Fibroblast of skin of scalp (primary cell): Measurements from ENCODE around the gene HK1.

Experiments
- DNase-seq: peaks from one replicate; pipeline ENCODE4 v3.0.0-alpha.2; 2013

HK1 gene

DNA sequence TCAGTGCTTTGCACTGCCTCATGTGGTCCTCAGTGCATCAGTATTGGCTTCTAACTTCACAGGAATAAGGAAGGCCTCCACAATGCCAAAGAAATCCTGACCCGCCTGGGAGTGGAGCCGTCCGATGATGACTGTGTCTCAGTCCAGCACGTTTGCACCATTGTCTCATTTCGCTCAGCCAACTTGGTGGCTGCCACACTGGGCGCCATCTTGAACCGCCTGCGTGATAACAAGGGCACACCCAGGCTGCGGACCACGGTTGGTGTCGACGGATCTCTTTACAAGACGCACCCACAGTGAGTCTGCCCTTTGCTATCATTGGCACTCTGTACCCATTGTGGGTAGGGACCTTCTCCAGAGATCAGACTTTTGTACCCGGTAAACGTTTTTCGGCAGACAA, 101.5 kb downstream of the HK1 start:
- no peak for DNase-seq

- peak; percentile 93 for DNase-seq
Observed at GRCh38 chr10:69382382-69383117, 104.3 kb downstream of the HK1 start.

GRCh38 chr10:69383558-69383957, 105.3 kb downstream of the HK1 start:
- DNase-seq = peak; percentile 43

- no peak for DNase-seq
Observed at GRCh38 chr10:69384320-69384719, 106.0 kb downstream of the HK1 start.

DNA sequence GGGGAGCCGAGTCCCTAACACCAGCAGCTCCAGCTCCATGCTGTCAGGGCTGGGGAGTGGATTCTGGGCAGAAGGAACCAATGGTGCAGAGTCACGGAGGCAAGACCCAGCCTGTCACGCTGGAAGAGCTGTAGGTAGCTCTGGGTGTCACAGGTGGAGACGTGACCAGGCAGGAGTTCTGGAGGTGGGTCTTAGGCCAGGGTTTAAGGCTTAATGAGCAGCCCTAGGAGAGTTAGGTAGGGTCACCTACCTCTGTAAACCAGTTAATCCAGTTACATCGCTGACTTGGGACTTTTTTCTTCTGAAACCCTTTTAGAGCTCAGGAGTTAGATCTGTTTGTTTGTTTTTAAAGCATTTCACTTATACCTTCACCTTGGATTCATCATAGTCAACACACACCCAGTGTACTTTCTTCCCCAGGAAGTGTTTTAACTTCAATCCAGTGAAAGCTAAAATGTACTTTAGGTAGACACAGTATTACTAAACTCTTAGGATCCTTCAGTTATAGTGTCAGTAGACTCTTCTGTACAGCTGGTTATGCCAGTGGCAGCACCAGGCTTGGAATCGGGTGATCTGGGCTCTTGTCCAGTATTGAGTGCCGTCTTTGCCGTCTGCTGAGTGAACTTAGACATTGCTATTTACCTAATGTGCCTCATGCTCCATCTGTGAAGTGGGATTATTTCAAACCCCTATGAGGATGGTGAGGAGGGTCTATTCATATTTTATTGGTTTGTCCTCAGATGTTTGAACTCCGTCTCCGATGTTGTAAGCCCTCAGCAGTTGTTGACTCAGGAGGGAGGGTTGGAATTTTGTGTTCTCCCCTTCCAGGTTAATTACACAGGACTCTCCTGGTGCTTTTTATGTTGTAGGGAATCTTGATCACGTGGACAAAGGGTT, 107.4 kb downstream of the HK1 start:
- DNase-seq = no peak

- DNase-seq = no peak
Observed at GRCh38 chr10:69387500-69387899, 109.2 kb downstream of the HK1 start.

DNA sequence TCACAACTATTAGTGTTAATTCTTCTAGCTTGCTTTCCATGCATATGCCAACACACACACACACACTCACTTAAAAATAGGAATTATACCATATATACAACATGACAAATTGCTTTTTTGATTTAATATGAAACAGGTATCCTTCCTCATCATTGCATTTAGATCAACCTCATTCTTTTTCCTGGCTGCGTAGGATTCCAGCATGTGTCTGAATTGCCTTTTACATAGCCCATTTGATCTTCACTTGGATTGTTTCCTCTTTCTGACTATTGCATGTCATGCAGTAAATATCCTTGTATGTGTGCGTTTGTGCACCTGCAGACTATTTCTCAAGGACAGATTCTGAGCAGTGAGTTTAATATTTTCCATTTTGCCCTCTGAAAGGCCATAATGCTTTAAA, 110.2 kb downstream of the HK1 start:
- no peak for DNase-seq

GRCh38 chr10:69389827-69390490, 111.7 kb downstream of the HK1 start:
- peak; percentile 70 for DNase-seq

DNA sequence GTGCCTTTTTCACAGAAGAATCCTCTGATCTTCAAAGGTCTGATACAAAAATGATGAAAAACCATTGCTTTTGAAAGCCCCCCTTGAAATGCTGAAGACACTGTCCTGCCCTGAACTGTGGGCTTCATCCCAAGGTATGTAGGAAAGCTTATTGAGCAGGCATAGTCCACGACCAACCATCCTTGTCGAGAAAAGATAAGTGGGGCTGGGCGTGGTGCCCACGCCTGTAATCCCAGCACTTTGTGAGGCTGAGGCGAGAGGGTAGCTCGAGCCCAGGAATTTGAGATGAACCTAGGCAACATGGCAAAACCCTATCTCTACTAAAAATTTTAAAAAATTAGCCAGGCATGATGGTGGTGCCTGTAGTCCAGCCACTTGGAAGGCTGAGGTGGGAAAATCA, 112.9 kb downstream of the HK1 start:
- no peak for DNase-seq

- DNase-seq = peak; percentile 80
Observed at GRCh38 chr10:69392481-69393000, 114.2 kb downstream of the HK1 start.

GRCh38 chr10:69394020-69394419, 115.7 kb downstream of the HK1 start:
- DNase-seq = no peak

GRCh38 chr10:69397972-69398371, 119.7 kb downstream of the HK1 start:
- DNase-seq = no peak

GRCh38 chr10:69398466-69398865, 120.2 kb downstream of the HK1 start:
- no peak for DNase-seq

GRCh38 chr10:69400936-69401335, 122.6 kb downstream of the HK1 start:
- no peak for DNase-seq

DNA sequence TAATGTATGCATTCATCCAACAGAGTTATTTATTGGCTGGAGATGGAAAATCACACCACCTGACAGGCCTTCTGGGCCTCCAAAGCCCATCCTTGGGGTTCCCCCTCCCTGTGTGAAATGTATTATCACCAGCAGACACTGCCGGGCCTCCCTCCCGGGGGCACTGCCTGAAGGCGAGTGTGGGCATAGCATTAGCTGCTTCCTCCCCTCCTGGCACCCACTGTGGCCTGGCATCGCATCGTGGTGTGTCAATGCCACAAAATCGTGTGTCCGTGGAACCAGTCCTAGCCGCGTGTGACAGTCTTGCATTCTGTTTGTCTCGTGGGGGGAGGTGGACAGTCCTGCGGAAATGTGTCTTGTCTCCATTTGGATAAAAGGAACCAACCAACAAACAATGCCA, 123.1 kb downstream of the HK1 start:
- DNase-seq = no peak

DNA sequence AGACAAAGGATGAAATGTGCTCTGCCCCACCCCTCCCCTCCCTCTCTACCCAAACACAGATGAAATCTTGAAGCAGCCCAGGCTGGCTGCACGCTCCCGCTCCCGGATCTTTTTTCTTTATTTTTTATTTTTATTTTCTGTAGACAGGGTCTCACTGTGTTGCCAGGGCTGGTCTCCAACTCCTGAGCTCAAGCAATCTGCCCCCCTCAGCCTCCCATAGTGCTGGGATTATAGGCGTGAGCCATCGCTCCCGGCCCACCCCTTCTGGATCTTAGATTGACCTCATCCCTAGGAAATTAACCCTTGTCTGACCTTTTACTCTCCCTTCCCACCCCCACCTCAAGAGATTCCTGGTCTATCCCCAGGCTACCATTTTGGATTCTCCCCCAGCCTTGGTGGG, 124.1 kb downstream of the HK1 start:
- no peak for DNase-seq

DNA sequence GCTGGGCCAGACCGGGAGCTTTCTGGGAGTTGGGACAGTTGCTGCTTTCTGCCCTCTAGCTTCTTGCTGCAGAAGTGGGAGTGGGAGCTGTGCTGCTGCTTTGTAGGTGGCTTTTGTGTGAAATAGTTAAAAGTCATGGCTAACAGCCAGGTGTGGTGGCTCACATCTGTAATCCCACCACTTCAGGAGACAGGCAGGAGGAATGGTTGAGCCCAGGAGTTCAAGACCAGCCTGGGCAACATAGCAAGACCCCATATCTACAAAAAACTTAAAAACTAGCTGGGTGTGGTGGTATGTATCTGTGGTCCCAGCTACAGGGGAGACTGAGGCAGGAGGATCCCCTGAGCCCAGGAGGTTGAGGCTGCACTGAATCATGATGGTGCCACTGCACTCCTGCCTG, 124.8 kb downstream of the HK1 start:
- no peak for DNase-seq

DNA sequence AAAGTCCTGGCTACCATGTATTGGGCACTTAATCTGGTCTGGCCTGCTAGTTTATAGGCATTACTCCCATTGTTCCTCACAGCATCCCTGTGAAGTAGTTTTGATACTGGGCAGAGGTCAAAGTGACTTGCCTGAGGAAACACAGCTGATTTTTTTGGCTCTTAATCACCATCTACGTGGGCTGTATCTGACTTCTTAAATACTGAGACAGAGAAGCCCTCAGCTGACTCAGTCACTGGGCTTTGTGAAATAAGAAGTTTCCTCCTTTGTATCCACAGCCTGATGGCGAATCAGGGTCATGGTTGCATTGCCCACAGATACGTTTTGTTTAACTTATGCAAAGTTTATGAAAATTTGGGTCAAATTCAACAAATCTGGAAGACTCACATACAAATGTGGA, 125.2 kb downstream of the HK1 start:
- no peak for DNase-seq

GRCh38 chr10:69404786-69405185, 126.5 kb downstream of the HK1 start:
- DNase-seq = no peak

DNA sequence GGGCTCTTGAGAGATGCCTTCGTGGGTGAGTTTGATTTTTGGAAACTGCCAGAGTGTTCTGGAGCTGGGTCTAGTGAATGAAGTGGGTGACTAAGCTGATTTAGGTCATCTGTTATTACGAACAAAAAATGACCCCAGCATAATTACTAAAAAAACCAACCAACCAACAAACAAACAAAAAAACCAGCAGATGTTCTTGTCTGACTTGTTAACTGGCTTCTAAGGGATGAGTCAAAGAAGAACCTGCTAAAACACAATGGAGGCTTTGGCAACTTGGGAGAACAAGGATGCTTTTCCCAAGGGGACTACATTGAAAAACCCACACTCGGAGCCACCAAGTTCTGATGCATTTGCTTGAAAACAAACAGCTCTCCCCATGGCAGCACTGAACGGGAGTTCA, 126.9 kb downstream of the HK1 start:
- DNase-seq = no peak

DNA sequence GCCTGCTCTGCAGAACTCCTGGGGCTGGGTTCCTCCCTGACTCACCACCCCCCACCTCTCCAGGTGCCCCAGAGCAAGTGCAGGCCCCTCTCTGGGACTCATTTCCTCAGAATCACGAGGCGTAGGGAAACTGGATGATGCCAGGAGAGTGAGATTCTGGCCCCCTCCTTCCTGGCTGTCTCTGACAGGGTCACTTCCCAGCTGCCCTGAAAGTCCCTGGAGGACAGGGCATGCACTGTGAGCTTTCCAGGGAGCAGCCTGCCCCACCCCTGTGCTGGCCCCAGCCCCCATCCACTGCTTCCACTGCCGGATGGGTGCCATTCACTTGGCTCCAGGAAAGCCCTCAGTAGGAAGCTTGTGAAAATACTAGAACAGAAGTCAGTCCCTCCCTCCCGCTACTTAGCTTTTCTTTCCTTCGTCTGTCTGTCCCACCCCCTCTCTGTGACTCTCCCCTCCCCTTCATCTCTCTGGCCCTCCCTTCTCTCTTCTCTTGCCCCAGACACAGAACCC, 128.1 kb downstream of the HK1 start:
- DNase-seq = peak; percentile 30

DNA sequence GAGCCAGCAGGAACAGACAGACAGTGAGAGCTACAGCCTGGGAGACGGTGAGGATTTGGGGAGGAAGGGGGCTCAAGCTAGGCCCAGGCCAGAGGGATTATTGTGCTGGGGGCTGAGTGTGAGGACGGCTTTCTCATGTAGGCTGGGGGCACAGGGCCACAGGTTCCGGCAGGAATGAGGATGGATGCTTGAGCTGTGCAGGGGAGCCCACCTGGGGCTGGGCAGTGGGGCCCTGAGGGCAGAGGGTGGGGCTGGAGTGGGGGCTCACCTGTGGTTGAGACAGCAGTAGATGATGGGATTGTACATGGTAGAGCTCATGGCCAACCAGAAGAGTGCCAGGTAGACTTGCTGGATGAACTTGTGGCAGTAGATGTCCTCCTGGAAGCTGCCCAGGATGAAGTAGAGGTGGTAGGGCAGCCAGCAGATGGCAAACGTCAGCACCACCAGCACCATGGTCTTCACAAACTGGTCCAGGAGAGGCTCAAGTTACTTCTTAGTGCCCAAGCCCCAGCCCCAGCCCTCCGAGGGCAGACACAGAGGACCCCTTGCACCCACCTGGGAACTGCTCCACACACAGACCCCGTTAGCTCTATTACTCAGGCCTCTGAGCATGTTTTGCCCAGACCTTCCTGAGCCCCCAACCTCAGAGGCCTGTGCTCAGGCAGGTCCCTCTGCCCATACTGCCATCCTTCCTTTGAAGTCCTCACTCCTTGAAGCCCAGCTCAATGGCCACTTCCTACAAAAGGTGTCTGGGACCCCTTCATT, 128.7 kb downstream of the HK1 start:
- no peak for DNase-seq
